ENCODE measurements around the gene BAAT.
"Not testable (repeated sequence)": the region's sequence is repeated elsewhere in the genome, so short reads cannot be mapped to it uniquely, and the experiment has no call there.

BAAT gene

GRCh38 chr9:101384873-101385536 lies at the start of gene BAAT:
Gene BAAT, minus strand, starts transcription at chr9:101385006. Its CDS starts 13,602 bp downstream, at chr9:101371404.
- DNase-seq: not testable (repeated sequence)

- DNase-seq: no peak
Observed at GRCh38 chr9:101433229-101433628, 48.4 kb upstream of the BAAT start.

GRCh38 chr9:101432740-101433139 lies 47.9 kb upstream of the BAAT start:
- DNase-seq: no peak

- DNase-seq: no peak
Observed at GRCh38 chr9:101432171-101432570, 47.4 kb upstream of the BAAT start.

GRCh38 chr9:101429736-101430135 lies 44.9 kb upstream of the BAAT start:
- DNase-seq: no peak

GRCh38 chr9:101428909-101429308 lies 44.1 kb upstream of the BAAT start:
- DNase-seq: no peak

- no peak for DNase-seq
Observed at GRCh38 chr9:101427957-101428655, 43.3 kb upstream of the BAAT start.

- DNase-seq: no peak
Observed at GRCh38 chr9:101427358-101427757, 42.6 kb upstream of the BAAT start.

- DNase-seq: no peak
Observed at GRCh38 chr9:101421653-101422065, 36.9 kb upstream of the BAAT start.

GRCh38 chr9:101419863-101420262 lies 35.1 kb upstream of the BAAT start:
- DNase-seq: no peak

- no peak for DNase-seq
Observed at GRCh38 chr9:101418518-101419430, 34.0 kb upstream of the BAAT start.

- no peak for DNase-seq
Observed at GRCh38 chr9:101417977-101418376, 33.2 kb upstream of the BAAT start.

GRCh38 chr9:101417389-101417788 lies 32.6 kb upstream of the BAAT start:
- no peak for DNase-seq

- no peak for DNase-seq
Observed at GRCh38 chr9:101415578-101415977, 30.8 kb upstream of the BAAT start.

GRCh38 chr9:101414839-101415238 lies 30.0 kb upstream of the BAAT start:
- no peak for DNase-seq

- DNase-seq: no peak
Observed at GRCh38 chr9:101409079-101409477, 24.3 kb upstream of the BAAT start.

GRCh38 chr9:101408374-101409078 lies 23.7 kb upstream of the BAAT start:
- no peak for DNase-seq

GRCh38 chr9:101403516-101404285 lies 18.9 kb upstream of the BAAT start:
- no peak for DNase-seq

- no peak for DNase-seq
Observed at GRCh38 chr9:101400120-101400519, 15.3 kb upstream of the BAAT start.

GRCh38 chr9:101399643-101399970 lies 14.8 kb upstream of the BAAT start:
- DNase-seq: no peak

- no peak for DNase-seq
Observed at GRCh38 chr9:101398930-101399642, 14.3 kb upstream of the BAAT start.

Data from SW 1271 (cell line).